ENCODE data around the gene FLAD1. TPM values are rescaled to one million over a fixed set of nuclear protein-coding genes. Genes with fewer than 3 reads are reported as not detected.

Gene FLAD1
- total RNA-seq, 4 donors from 2014 or later = 12.8 to 23.5 (median 20.7) TPM

- H3K4me3 ChIP-seq = peak overlapping the region; percentile 82 to 92
- H3K4me1 ChIP-seq = peaks cover 3 to 65% (median 20%) of the 10 kb centered on the region in 3 donors
- 3 to 27% methylated on average over 2 to 15 of the region's 25 CpGs for WGBS, 2 donors (ENCODE audit: low coverage in 1 of 2)
- peak; percentile 26 for ATAC-seq
- peaks cover 0 to 67% of the 10 kb centered on the region in 2 donors for H3K36me3 ChIP-seq
- no peaks in the 10 kb centered on the region for H3K9me3 ChIP-seq
- TF ChIP-seq EP300 (IDR thresholded peaks at IDR 0.05) = no peak
- TF ChIP-seq, protein P1, sequence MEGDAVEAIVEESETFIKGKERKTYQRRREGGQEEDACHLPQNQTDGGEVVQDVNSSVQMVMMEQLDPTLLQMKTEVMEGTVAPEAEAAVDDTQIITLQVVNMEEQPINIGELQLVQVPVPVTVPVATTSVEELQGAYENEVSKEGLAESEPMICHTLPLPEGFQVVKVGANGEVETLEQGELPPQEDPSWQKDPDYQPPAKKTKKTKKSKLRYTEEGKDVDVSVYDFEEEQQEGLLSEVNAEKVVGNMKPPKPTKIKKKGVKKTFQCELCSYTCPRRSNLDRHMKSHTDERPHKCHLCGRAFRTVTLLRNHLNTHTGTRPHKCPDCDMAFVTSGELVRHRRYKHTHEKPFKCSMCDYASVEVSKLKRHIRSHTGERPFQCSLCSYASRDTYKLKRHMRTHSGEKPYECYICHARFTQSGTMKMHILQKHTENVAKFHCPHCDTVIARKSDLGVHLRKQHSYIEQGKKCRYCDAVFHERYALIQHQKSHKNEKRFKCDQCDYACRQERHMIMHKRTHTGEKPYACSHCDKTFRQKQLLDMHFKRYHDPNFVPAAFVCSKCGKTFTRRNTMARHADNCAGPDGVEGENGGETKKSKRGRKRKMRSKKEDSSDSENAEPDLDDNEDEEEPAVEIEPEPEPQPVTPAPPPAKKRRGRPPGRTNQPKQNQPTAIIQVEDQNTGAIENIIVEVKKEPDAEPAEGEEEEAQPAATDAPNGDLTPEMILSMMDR (IDR thresholded peaks at IDR 0.05) = peak in 1 of 4 experiments; percentile 4
- H3K27ac ChIP-seq = peak overlapping the region; percentile 83 to 99 (median 94)
- no peaks in the 10 kb centered on the region for H3K27me3 ChIP-seq
Observed at GRCh38 chr1:154962156-154962749, 20.9 kb upstream of the FLAD1 start.

DNA sequence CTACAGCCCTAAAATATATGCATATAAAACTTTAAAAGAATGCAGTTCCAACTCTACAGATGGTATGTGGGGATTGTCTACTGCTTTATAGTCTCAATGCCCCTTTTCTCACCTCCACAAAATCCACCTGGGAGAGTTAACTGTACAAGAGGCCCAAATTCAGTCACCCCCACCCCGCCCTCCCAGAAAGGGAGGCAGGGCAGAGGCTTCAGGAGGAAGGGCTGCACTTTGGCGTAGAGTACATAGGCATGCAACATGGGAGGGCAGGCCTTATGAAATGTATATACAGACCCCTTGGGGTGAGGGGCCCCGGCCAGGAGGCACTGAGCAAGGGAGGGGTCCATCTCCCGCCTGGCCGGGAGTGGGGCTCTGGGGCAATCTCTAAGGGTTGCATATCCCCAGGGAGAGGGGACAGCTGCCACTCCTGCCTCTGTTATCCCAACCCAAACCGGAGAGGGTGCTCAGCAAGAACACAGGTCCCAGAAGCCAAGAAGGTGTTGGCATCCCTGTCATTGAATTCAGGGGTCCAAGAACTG, 20.3 kb upstream of the FLAD1 start:
- TF ChIP-seq, protein P1 (IDR thresholded peaks at IDR 0.05) = no peak
- TF ChIP-seq EP300 (IDR thresholded peaks at IDR 0.05) = no peak
- no peak for TF ChIP-seq POLR2AphosphoS5 (IDR thresholded peaks at IDR 0.05)
- no peak for TF ChIP-seq POLR2A (IDR thresholded peaks at IDR 0.05)
- Histone ChIP-seq H3K27ac (peak overlapping the region; percentile 83 to 99 (median 94)), H3K4me1 (peaks cover 3 to 63% (median 17%) of the 10 kb centered on the region in 3 donors), H3K9me3 (no peaks in the 10 kb centered on the region), H3K4me3 (peak overlapping the region in 1 of 2 donors; percentile 92), H3K36me3 (peaks cover 0 to 72% of the 10 kb centered on the region in 2 donors), H3K27me3 (no peaks in the 10 kb centered on the region)
- no peak for ATAC-seq
- WGBS, 2 donors (ENCODE audit: low coverage in 1 of 2) = 43% methylated on average over 1 of the region's 6 CpGs; no CpG with 5 or more reads in 1 of the 2 donors

GRCh38 chr1:154963643-154964042, 19.5 kb upstream of the FLAD1 start:
- WGBS, 2 donors (ENCODE audit: low coverage in 1 of 2) = 68% methylated on average over 8 of the region's 8 CpGs
- no peaks in the 10 kb centered on the region for H3K27me3 ChIP-seq
- no peak overlapping the region for H3K4me3 ChIP-seq
- peaks cover 0 to 72% of the 10 kb centered on the region in 2 donors for H3K36me3 ChIP-seq
- H3K27ac ChIP-seq = peak overlapping the region in 3 of 4 donors; percentile 91 to 99 (median 98)
- peaks cover 3 to 63% (median 17%) of the 10 kb centered on the region in 3 donors for H3K4me1 ChIP-seq
- TF ChIP-seq EP300 (IDR thresholded peaks at IDR 0.05) (no peak), POLR2AphosphoS5 (IDR thresholded peaks at IDR 0.05) (no peak), POLR2A (IDR thresholded peaks at IDR 0.05) (no peak)
- TF ChIP-seq, protein P1 (IDR thresholded peaks at IDR 0.05) = no peak
- no peak for ATAC-seq
- H3K9me3 ChIP-seq = no peaks in the 10 kb centered on the region

DNA sequence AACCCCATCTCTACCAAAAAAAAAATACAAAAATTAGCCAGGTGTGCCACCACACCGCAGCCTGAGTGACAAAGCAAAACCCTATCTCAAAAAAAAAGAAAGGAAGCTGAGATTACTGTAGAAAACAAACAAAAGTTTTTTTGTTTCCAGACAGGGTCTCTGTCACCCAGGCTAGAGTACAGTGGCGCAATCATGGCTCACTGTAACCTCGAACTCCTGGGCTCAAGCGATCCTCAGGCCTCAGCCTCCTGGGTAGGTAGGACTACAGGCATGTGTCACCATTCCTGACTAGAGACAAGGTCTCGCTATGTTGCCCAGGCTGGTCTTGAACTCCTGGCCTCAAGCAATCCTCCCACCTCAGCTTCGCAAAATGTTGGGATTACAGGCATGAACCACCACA, 18.8 kb upstream of the FLAD1 start:
- Histone ChIP-seq H3K4me3 (no peak overlapping the region), H3K27ac (no peak overlapping the region), H3K4me1 (peaks cover 3 to 63% (median 22%) of the 10 kb centered on the region in 3 donors), H3K36me3 (peaks cover 0 to 68% of the 10 kb centered on the region in 2 donors), H3K27me3 (no peaks in the 10 kb centered on the region), H3K9me3 (no peaks in the 10 kb centered on the region)
- TF ChIP-seq, protein P1 (IDR thresholded peaks at IDR 0.05) = no peak
- TF ChIP-seq POLR2A (IDR thresholded peaks at IDR 0.05) (no peak), POLR2AphosphoS5 (IDR thresholded peaks at IDR 0.05) (no peak), EP300 (IDR thresholded peaks at IDR 0.05) (no peak)
- WGBS, 2 donors (ENCODE audit: low coverage in 1 of 2) = 61 to 87% methylated on average over 3 to 6 of the region's 6 CpGs
- no peak for ATAC-seq

DNA sequence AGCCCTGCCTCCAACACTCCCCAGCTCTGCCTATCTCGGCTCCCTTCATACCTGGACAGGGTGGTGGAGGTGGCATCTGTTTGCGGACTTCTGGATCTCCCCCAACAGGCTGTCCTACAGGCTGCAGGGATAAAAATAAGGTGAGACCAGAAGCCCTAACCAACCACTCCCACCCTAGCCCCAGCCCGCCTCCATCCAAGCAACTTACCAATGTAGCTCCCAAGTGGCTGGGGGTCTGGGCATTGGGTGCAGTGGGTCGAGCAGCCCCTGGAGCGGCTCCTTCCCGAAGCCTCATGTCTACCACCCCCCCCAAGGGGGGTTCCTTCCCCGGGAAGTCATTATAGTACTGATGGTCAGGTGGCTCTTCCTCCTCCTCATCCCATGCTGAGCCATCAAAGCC, 17.0 kb upstream of the FLAD1 start:
- 50% methylated on average over 2 of the region's 7 CpGs; no CpG with 5 or more reads in 1 of the 2 donors for WGBS, 2 donors (ENCODE audit: low coverage in 1 of 2)
- H3K9me3 ChIP-seq = no peaks in the 10 kb centered on the region
- no peak overlapping the region for H3K4me3 ChIP-seq
- peak overlapping the region in 3 of 4 donors; percentile 64 to 99 (median 95) for H3K27ac ChIP-seq
- peaks cover 0 to 63% of the 10 kb centered on the region in 2 donors for H3K36me3 ChIP-seq
- TF ChIP-seq, protein P1 (IDR thresholded peaks at IDR 0.05) = no peak
- peaks cover 0 to 63% (median 28%) of the 10 kb centered on the region in 3 donors for H3K4me1 ChIP-seq
- ATAC-seq = no peak
- no peaks in the 10 kb centered on the region for H3K27me3 ChIP-seq

All from gastroesophageal sphincter (tissue), 4 donors.